HG02870 (cell line): ENCODE results near the gene PODN.

ENCODE experiments used
- ATAC-seq: cut with Tn5 transposase; IDR thresholded peaks from one replicate; pipeline ENCODE4 v1.9.1; 2021; ENCODE audit warnings: mild to moderate bottlenecking, moderate library complexity; ENCODE audit not compliant: unreplicated experiment

The PODN gene

DNA sequence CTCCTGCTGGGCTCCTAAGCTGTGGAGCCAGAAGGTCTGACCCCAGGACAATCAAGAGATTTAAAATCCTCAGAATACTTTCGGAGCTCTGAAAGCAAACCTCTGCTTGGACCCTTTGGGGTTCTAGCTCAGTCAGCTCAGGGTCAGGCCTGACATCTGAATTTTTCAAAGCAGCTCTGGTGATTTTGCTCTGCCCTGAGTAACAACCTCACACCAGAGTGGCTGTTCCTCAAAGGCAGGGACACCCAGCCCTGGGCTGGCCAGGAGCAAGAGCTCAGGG is 68.5 kb downstream of the PODN start:
- ATAC-seq, result no peak

DNA sequence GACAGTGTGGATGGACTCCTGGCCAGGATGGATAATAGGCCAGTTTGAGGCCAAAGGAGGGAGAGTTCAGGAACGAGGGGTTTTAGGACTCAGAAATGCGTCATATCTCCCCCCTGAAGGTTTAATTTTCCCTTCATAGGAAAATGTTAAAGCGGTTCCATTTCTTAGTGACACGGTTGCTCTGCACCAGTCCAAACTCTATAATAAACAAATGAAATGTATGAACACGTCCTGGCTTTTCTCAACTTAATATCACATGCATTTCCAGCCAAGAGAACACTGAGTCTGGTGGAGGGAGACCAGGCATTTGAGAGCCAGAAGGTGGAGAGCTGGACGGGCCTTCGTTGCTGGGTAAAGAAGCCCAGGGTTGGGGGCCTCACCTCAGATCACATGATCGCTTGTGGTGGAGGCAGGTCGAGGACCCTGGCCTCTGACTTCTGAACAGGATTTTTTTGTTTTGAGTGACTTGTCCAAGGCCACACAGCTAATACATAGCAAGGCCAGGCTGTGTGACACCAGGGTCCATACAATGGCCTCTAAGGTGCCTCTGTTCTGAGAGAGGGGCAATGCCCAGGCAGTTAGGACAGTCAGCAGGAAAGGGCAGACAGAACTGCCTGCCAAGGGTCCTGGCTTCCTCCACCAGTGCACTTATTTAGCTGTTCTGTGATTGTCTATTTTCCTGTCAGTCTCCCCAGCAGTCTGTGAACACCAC is 69.0 kb downstream of the PODN start:
- no peak for ATAC-seq

DNA sequence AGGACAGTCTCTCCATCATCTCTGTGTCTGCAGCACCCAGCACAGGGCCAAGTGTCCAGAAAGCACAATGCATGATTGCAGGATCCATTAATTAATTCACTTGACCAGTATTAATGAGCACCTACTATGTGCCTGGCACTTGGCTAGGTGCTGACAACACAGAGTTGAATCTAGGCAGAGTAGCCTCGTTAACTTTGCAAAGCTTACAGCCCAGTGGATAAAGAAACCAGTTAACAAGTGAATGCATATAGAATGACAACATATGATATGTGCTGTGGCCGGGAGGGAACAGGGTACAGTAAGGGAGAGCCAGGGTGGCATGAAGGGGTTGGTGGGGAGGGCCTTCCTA is 69.6 kb downstream of the PODN start:
- ATAC-seq, result no peak

DNA sequence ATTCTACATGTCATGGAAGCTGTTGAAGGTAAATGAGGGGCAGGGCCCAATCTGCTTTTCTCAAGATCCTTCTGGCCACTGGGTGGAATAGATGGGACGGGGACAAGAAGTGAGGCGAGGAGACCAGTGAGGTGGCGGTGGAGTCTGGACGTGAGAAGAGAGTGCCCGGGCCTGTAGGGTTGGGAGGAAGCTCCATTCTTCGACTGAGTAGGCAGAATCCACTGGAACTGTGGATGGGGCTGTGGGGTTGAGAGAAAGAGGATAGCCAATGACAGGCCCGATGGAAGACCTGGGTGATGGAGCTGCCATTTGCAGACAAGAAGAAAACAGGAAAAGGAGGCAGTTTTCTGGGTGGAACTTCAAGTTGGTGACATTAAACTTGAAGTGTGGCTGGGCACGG is 70.2 kb downstream of the PODN start:
- no peak for ATAC-seq

DNA sequence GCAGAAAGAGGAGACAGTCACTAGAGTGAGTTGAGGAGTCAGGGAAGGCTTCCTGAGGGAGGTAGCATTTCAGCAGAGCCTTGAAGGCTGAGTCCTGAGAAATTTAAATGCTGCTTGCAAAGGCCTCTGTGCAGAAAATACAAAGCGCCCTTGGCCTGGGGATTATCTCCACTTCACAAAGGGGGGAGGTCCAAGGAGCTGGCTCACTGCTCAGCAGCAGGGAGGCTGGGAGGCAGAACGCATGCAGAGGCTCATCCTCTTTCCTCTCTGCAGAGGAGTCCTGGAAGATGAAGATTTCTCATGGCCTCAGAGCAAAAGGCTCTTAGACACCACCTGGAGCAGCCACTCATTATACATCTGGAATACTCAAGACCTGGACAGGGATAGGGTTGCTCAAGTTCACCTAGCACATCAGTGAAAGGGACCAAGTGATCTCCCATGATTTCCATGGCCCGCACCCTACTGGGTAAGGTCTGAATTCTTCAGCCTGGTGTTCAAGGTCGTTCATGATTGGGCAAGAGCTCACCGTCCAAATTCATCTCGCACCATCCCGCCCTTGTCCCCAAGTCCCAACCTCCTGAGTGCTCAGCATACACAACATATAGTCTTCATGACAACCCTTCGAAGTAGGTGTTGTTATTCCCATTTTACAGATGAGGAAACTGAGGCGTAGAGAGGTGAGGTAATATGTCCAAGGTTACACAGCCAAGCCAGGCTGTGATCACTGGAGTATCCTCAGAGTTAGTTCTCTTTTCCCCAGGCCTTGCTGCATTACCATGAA is 71.4 kb downstream of the PODN start:
- no peak for ATAC-seq

DNA sequence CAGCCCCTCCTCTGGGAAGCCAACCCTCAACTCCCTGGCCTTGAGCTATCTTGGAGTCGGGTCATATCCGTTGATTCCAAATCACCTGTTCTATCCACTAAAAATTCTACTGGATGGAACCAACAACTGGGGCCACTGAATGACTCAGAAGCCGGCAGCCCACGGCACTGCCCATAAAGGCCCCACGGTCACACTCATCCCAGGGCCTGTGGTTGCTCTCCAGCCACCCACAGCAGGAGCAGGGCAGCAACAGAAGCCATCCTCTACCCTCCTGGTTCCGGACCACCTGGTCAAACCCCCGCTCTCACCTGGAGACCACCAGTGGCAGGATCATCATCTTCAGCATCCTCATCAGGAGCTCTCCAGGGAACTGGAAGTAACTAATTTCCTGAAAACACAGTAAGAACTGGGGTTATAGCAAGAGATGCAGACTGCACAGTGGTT is 72.1 kb downstream of the PODN start:
- ATAC-seq, result no peak
